HG03280 (cell line): Measurements from ENCODE around the gene CLK4.

Source experiments
- ATAC-seq: cut with Tn5 transposase; IDR thresholded peaks from one replicate; pipeline ENCODE4 v1.9.1; 2021; ENCODE audit warnings: mild to moderate bottlenecking, moderate library complexity; ENCODE audit not compliant: unreplicated experiment

The CLK4 gene

DNA sequence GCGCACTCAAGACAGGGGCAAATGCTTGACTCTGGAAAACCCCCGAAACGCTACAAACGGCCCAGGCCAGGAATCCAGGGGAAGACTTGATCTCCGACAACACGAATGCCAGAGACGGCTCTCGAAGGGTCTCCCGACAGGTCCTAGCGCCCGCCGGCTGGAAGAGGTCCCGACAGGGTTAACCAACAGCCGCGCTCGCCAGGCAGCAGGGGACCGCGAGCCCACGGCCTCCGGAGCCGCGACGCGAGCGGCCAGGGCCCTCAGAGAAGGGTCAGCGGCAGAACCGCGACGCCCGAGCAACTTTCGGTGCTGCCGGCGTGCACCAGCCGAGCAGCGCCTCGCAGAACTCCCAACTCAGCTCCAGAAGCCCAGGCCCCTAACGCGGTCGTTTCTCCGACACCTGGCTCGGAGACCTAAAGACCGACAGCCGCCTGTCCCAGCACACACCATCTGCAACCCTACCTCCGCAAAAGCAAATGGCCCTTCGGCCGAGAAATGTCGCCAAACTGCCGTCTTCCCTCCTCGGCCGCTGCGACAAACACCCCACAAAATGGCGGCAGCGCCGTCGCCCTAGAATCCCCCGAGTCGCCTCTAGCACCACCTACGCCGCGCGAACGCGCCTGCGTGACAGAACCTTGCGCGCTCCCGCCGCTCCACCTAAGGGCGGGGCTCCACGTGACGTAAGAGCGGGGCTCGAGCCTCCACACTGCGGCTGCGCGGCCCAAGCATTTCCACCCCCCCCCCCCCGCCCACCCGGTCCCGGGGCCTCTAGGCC lies at the start of gene CLK4:
TSS of gene CLK4 (minus strand) at position 567 of the 775 bp plus-strand sequence. CDS start 3,634 bp downstream, outside the sequence.
- ATAC-seq: peak; percentile 81

DNA sequence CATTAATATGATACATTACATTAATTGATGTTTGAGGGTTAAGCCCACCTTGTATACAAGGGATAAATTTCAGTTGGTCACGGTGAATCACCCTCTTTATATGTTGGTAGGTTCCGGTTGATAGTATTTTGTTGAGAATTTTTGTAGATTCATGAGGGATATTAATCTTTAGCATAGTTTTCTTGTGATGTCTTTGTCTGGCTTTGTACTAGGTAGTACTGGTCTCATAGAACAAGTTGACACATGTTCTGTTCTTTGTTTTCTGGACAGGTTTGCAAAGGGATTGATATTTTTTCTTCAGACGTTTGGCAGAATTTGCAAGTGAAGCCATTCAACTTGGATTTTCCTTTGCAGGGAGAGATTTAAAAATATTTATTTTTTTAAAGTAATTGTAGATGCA lies 49.1 kb upstream of the CLK4 start:
- ATAC-seq: no peak

DNA sequence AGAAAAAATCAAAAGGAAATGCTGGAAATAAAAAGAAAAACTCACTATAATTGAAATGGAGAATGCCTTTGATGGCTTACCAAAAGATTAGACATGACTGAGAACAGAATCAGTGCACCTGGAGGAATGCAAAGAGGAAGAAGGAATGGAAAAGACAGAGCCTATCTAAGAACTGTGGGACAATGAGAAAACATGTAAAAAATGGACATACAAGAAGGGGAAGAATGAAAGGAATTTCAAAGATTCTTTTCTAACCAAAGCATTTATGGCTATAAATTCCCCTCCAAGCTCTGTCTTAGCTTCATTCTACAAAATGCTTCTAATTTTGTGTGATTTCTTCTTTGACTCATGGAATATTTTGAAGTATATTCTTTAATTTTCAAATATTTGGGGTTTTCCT lies 47.5 kb upstream of the CLK4 start:
- no peak for ATAC-seq

DNA sequence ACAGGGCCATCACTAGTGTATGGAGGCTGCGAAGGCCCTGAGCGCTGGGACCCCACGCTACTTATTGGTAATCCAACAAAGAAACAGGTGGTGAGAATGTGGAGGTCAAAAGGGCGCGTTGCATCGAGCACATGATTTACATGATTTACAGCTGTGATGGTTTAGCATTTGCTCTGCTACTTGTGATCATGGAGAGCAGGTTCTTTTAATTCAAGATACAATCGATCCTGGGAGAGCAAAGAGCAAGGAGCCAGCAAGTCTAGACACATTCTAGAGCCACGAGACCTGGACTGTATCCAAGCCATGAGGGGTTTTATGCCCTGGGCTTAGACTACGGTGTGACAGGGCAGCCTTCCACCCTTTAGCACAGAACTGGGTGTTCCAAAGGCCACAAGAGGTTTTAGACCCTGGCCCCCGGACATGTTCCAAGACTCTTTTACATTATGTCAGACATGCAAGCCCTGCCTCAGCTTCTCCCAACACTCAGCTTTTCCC lies 47.0 kb upstream of the CLK4 start:
- no peak for ATAC-seq

DNA sequence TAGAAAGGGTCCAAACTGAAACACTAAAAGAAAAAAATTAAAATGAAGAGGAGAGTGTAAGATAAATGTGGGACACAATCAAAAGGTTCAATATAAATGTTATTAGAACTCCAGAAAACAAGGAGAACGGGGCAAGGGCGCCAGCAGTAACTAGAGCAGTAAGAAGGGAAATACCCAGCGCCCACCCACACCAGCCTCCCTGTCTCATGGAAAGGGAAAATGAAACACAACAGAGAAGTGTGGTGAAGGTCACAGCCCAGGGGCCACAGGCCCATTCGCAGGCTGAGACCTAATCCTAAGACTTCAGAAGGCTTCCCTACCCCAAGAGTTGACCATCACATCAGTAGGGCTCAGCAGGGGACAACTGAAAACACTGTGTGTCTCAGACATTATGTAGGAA lies 45.8 kb upstream of the CLK4 start:
- ATAC-seq: no peak

DNA sequence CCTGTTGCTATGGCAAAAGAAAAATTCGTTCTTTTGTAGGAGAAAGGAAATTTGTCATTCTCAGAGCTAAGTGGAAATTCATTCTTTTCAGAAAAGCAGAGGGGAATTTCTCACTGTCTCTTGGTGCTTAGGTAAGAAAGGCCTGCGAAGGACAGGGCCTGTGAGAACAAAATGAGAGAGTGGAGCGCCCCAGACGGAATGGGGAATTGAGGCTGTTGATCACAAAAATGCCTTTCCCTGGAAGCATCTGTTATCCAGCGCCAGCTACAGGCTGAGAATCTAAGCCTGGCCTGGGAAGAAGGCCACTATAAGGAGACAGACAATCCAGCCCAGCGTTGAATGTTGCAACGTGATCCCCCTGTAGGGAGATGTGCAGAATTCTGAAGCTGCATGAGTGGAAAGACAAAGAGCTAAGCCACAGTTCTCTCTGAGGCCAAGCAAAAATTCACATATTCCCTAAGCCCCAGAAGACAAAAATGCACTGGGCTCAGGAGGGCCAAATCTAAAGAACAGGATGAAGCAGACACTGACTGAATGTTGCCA lies 44.8 kb upstream of the CLK4 start:
- ATAC-seq: no peak

DNA sequence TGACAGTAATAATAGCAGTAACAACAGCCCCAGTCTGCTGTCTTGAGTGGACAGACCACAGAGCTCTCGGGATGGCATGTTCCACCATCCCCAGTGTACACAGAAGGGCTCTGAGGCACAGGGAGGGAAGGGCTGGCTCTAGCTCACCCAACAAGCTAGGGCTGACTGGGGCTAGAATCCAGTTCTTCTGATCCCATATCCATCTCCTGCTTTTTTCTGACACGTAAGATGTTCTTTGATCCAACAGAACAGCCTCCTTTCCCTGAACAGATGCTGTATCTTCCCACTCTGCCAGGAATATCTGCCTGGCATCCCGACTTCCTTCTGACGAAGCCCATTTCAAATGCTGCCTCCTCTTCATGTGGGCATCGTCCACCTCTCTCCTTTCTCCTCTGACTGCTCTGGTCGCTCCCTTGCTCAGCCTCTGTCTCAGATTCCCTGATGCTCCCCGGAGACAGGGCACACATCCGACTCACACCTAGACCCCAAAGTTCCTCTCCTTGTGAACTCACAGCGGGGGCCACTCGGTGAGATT lies 43.6 kb upstream of the CLK4 start:
- no peak for ATAC-seq

DNA sequence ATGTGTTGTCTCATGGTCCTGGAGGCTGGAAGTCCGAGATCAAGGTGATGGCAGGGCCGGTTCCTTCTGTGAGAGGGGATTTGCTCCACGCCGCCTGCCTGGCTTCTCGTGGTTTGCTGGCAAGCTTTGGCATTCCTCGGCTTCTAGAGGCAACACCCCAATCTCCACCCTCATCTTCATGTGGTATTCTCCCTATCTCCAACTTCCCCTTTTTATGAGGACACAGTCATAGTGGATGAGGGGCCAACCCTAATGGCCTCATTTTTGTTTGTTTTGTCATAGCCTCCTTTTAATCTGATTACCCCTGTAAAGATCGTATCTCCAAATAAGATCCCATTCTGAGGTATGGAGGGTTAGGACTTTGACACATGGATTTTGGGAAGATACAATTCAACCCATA lies 41.7 kb upstream of the CLK4 start:
- ATAC-seq: no peak

DNA sequence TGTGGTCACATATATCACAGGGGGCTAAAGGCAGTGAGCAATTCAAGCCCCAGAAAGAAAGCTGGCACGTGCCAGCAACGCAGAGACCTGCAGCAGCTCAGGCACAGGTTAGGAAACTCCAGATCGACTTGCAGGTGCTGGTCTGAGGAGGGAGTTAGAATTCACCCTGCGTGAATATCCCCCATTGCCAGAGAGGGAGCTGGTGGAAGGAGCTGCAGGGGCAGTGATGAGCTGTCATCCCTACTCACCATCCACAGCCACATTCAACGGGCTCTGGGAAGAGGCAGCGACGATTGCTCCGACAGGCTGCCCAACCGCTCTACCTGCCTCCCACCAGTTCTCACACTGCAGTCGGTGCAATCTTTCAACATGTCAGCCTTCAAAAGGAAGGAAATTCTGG lies 40.8 kb upstream of the CLK4 start:
- ATAC-seq: no peak

DNA sequence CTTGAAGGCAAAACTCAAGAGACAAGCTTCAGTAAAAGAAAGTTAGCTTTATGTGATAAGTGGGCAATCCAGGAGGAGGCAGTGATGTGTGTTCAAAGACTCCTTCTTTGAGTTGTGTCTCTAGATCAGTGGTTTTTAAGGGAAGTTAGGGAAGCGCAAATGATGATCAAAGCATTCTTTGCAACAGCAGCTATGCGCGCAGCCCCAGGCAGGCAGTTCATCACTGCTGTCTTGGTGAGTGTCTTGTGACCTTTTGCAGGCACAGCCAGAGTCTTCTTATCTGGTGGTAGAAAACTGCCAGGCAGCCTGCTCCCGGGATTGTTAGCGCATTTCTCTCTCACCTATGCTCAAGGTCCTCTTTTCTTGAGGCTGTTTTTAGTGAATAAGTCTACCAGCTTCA lies 40.3 kb upstream of the CLK4 start:
- ATAC-seq: no peak

DNA sequence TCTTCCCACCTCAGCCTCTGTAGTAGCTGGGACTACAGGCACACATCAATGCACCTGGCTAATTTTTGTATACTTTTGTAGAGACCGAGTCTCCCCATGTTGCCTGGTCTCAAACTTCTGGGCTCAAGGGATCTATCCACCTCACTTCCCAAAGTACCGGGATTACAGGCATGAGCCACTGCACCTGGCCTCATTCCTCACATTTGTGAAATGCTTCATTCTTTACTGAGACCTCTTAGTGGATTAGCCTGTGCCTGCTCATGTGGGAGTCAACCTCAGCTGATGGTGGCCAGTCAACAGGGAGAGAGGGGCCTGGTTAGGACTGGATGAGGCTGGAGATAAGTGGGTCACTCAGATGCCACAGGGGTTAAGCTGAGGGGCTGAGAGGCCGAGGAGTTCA lies 37.3 kb upstream of the CLK4 start:
- no peak for ATAC-seq

DNA sequence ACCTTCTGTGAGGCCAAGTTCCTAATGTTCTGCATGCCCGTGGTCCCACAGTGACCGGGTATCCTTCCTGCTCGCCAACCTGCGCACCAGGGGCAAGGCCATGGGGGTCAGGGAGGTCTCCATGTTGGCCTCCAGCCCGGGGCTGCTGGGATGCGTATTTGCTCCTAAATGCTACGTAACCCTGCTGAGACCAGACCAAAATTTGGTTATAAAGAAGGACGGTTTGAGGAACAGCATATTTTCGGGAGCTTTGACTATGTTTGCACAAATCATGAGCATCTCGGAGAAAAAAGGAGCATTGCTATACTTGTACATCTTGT lies 35.7 kb upstream of the CLK4 start:
- no peak for ATAC-seq

DNA sequence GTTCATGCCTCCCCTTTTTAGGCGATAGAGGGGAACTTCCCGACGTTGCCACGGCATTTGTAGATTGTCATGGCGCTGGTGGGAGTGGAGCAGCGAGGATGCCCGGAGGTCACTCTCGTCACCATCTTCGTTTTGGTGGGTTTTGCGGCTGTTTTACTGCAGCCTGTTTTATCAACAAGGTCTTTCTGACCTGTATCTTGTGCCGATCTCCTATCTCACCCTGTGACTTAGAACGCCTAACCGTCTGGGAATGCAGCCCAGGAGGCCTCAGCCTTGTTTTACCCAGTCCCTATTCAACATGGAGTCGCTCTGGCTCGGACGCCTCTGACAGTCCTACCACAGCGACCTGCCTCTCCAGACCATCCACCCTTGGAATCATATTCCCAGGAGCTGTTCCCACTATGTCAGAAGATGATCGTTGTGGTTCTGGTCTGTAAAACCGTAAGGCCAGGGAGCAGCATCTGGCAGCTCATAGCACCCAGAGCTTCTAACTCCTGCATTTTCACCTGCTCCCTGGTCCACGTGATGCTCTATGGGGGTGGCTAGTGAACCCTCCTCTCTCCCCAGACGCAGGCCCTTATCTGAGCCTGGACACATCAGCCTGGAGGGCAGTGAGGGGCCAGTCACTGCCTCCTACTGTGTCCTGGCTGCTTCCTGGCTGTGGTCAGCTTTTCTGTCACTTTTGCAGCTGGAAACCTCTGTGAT lies 35.1 kb upstream of the CLK4 start:
- no peak for ATAC-seq

DNA sequence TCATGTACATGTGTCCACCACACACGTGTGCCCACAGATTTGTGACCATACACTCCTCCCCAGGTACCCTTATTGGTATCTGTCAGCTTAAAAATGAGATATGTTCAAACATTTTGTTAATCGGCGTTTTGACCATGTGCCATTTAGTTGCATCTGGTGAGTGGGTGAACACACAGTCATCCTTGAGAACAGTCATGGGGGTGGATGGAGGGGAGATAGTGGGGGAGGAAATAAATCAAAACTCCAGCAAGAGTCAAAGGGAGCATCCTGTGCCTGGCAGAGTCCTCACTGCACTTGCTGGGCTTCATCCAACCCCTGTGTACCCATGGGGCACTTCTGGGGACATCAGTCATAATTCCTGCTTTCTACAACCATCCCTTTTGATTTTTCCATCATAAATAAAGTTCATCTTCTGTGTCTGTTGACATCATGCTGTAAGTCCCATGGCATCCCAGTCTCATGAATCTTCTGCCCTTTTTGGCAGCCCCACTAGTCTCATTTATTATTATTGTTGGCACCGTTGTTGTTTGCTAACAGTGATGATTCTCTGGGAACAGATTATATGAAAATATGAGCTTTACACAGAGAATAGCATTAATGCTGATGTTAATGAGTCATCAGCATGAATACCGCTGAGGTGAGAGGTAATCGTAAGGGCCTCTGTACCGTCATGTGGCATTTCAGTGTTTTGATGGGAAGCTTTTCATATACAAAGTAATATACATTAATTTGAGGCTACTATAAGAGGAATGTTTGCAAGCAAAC lies 24.4 kb upstream of the CLK4 start:
- ATAC-seq: no peak

DNA sequence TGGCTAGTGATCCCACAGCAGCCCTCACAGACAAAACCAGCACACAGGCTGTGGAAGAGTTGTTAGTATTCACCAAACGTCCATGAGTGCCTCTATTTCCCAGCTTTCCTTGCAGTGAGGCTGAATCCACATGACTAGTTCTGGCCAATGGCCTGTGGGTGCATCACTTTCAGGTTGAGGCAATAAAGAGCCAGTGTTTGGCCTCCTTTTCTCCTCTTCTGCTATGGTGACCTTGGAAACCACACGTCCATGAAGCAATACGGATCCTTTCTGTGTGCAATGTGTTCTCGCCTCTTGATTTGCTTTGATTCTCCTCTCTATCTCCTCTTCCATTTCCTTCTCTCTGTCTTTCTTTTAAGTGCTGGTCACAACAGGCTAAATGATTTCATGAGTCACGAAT lies 23.4 kb upstream of the CLK4 start:
- ATAC-seq: no peak

DNA sequence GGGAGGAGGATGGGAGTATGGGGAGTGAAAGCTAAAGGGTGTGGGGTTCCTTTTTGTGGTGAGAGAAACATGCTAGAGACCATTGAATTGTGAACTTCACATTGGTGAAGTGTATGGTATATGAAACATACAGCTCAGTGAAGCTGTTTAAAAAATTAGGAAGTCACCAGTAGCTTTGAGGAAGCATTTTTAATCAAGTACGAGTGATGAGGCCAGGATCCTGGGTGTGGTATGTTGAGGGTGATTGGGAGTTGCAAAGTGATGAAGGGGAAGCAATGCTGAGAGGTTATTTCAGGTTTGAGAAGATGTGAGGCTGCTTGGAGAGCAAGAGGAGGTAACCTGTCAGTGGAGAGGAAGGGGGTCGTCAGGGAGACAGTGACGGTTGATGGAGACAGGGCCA lies 22.7 kb upstream of the CLK4 start:
- no peak for ATAC-seq

DNA sequence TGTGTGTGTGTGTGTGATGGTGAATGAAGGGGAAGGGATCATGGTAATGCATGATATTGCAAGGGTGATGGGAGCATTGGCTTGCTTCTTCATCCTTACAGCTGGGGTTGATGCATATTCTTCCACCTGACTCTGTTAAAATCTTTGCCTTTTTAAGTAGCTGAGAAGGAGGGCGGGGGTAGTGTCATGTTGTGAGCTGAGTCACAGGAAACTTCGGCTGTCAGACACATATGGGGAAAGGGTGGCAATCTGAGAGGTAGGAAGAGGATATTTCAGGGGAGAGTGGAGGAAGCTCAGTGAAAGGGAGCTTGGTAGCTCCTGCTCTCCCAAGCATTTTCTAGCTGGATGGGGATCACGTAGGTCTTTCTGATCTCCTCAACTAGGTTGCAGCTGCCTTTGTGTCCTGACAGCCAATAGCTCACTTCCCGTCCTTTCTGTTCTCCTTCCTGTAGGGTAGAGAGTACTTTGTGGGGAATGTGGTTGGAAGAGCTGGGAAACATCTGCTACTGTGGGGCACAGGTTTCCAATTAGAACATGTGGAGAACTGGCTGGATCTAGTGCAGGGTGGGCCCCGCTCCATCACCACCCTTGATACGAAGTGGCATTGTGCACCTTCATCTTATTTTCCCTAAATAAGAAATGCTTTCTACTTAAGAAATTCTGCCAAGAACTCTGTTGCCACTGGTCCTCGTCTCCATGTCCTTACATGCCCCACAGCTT lies 18.1 kb upstream of the CLK4 start:
- no peak for ATAC-seq

DNA sequence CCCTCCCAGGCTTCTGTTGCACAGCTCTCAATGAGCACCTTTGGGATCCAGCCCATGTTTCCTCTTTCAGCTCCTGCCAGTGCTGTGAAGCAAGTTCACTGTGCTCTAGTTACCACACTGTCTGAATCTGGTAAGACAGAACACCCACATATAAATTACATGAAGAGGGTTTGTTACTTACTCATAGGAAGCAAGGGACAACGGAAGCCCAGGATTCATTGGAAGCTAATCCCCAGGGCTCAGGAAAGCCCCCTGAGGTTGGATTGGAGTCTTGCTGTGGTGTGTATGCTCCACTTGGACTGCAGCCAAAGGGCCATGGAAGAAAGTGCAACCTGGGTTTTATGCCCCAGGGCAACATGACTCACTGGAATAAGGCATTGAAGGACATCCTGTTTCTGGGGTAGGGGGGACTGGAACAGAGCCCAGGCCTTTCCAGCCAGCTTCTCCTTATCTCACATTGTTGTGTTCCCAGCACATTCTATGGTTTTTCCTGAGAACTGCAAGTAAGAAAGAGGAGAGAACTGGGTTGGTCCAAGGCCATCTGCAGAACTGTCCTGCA lies 15.6 kb upstream of the CLK4 start:
- ATAC-seq: no peak

DNA sequence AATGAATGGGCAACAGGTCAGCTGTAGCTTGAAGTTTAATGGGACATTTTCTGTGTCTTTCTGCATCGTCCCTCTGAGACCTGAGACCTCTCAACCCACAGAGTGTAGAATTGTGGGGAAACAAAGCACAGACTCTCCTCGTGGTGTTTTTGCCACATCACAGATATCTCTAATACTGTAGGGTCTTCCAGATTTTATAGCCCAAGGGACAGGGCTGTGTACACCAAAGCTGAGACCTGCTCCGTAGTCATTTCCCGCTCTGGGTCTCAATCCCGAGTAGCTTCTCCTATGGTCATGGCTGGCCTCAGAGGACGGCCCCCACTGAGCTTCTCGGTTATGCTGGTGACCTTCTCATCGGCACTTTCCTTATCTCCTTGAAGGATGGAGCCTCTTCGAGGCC lies 14.9 kb upstream of the CLK4 start:
- no peak for ATAC-seq

DNA sequence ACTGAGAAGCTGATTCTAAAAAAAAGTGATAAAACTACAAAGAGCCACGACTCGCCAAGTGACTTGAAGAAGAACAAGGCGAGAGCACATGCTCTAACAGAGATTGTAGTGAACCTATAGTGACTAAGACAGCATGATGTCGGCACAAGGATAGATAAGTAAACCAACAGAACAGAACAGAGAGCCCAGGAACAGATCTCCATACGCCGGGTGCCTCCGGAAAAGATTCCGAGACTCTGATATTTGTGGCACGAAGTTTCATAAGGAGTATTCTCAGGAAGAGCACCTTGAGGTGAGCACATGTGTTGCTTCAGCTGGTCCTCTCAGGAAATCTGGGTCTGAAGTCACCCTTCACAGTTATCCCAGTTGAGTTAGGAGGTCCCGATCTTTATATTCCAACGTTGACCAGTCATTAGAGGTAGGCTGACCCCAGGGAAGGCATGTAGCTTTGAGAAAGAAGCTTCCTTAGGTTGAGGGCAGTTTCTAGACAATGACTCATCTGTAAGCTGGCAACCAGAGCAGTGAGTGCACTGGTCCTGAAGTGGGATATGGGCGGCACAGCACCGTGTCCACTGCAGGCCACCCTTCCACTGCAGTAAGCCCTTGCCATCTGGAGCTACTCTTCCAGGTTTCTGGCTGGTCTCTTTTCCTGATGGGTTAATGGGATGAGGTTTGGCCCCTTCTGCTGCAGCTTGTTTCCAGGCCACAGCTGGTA lies 13.6 kb upstream of the CLK4 start:
- ATAC-seq: no peak
